Lower leg skin (tissue), 3 donors: ENCODE measurements around the gene ANKH.

Source experiments
- POLR2A ChIP-seq, 2 donors: fragments of 450-650 bp; IDR thresholded peaks; one replicate each; pipeline ENCODE4 v1.6.1; 2016 to 2017; ENCODE audit warnings: antibody characterized with exemption in 2 of 2, mild to moderate bottlenecking in 1 of 2, moderate library complexity in 1 of 2
- TF ChIP-seq, protein P1 (sequence below), 3 donors: fragments of 450-650 bp; IDR thresholded peaks; one replicate each; pipeline ENCODE4 v1.5.1; 2016; ENCODE audit warnings: antibody characterized with exemption in 3 of 3, mild to moderate bottlenecking in 3 of 3, moderate library complexity in 2 of 3

DNA sequence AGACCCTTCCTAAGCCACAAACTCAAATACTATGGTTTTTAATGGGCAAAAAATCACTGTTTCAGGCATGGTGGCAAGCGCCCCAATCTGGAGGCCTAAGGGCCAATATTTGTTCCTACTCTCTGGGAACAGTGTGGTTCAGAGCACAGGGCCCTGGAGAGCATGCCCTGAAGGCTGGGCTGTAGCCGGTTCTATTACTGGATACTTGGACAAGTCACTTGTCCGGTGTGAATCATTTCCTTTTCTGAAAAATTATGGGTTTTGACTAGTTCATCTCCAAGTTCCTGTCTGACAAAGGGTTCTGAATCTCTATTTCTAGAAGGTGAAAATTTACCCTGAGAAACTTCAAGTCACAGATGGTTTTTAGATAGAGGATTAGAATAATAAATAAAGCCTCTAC lies 132.0 kb downstream of the ANKH start:
- TF ChIP-seq POLR2A (IDR thresholded peaks at IDR 0.05), result no peak
- TF ChIP-seq, protein P1, sequence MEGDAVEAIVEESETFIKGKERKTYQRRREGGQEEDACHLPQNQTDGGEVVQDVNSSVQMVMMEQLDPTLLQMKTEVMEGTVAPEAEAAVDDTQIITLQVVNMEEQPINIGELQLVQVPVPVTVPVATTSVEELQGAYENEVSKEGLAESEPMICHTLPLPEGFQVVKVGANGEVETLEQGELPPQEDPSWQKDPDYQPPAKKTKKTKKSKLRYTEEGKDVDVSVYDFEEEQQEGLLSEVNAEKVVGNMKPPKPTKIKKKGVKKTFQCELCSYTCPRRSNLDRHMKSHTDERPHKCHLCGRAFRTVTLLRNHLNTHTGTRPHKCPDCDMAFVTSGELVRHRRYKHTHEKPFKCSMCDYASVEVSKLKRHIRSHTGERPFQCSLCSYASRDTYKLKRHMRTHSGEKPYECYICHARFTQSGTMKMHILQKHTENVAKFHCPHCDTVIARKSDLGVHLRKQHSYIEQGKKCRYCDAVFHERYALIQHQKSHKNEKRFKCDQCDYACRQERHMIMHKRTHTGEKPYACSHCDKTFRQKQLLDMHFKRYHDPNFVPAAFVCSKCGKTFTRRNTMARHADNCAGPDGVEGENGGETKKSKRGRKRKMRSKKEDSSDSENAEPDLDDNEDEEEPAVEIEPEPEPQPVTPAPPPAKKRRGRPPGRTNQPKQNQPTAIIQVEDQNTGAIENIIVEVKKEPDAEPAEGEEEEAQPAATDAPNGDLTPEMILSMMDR (IDR thresholded peaks at IDR 0.05), result no peak
